Measurements from ENCODE around the gene COL16A1.

DNA sequence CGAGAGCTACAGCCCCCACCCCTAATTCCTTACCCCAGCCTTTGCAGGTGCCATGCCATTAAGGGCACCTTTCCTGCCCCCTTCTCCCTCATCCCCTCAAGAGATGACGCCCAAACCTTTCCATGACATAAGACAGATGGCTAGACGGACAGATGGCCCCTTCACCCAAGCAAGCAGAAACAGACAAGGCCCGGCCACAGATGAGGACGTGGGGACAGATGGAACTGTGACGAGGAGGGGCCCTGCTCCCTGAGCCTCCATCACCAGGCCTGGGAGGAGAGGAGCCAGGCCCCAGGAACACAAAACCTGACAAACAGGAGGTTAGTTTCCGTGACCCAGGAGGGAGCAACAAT is 34.4 kb downstream of the COL16A1 start:
- TF ChIP-seq ZNF274 (IDR thresholded peaks at IDR 0.05; ENCODE audit: low read depth, low read length) (no peak), YY1 (IDR thresholded peaks at IDR 0.05; ENCODE audit: insufficient read depth, insufficient read length) (no peak), SUZ12 (IDR thresholded peaks at IDR 0.05; ENCODE audit: extremely low read depth, insufficient read depth, insufficient read length) (no peak)
